ENCODE measurements around the gene FOXO4.

GRCh38 chrX:71099736-71100135 is 4.1 kb downstream of the FOXO4 start:
- TF ChIP-seq SKIL (IDR thresholded peaks at IDR 0.05; ENCODE audit: low read depth, poor library complexity, severe bottlenecking) (no peak), CTCF (IDR thresholded peaks at IDR 0.05 in 2 of 3, conservative IDR thresholded peaks at IDR 0.05 in 1 of 3; ENCODE audit: control insufficient read depth in 2 of 3, extremely low read depth in 1 of 3, insufficient read depth in 1 of 3, low read depth in 3 of 3, low read length in 3 of 3) (no peak), ZNF24 (IDR thresholded peaks at IDR 0.05) (no peak), RB1 (IDR thresholded peaks at IDR 0.05; ENCODE audit: borderline replicate concordance) (no peak)

Data from GM12878 (cell line).